ENCODE measurements around the gene CFAP299. TPM values are rescaled to one million over a fixed set of nuclear protein-coding genes. Genes with fewer than 3 reads are reported as not detected.
"Not testable (repeated sequence)": the region's sequence is repeated elsewhere in the genome, so short reads cannot be mapped to it uniquely, and the experiment has no call there.

CFAP299 gene
- not detected for total RNA-seq

DNA sequence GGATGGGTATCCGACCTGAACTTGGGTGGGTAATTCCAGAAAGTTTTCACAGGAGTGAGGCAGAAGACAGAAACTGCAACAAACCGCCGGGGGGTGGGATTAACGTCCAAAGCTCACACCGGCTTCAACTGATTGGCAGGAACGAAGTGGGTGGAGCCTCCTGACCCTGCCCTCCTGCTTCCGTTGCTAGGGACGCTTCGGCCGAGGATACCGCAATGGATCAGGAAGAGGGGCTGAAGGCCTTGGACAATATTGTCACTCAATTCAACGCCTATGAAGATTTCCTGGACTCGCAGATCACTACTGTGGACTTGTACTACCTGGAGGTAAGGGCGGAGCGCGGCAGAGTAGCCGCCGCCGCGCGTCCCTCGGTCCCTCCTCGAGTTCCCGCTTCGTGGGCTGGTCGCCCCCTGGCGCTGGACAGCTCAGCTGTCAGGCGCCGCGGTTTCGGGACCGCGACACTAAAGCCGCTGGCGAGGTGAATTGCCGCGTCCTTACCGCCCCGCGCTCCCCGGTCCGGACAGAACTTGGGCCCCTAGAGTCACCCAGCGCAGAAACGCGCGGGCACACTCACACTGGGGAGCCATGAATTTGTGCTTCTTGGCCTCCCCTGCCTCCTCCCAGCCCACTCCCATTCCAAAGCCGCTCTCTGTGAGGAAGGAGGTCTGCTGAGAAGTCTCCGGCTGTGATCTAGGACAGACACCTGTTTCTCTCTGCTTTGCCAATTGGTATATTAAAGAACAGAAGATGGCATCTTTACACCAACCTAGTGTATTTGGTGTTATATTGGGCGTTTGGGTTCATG, at the start of gene CFAP299:
CFAP299 (plus strand) TSS at position 177 of the 805 bp plus-strand sequence.
- DNase-seq (ENCODE audit: low spot score in 2 of 2), result peak; percentile 75 to 87

DNA sequence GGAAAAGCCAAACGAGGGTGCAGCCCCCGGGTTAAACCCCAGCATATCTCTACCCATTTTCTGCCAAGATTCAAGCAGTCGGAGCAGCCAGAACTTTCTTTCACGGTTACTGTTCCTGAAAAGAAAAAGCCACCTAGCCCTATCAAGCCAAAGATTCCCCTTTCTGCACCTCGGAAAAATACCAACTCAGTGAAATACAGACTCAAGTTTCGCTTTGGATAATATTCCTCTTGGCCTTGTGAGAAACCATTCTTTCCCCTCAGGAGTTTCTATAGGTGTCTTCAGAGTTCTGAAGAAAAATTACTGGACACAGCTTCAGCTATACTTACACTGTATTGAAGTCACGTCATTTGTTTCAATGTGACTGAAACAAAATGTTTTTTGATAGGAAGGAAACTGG, 49.1 kb upstream of the CFAP299 start:
- TF ChIP-seq POLR2A (IDR thresholded peaks at IDR 0.05), result no peak
- no peak for TF ChIP-seq EP300 (IDR thresholded peaks at IDR 0.05)
- no peak for TF ChIP-seq POLR2AphosphoS5 (IDR thresholded peaks at IDR 0.05)
- TF ChIP-seq, protein P1, sequence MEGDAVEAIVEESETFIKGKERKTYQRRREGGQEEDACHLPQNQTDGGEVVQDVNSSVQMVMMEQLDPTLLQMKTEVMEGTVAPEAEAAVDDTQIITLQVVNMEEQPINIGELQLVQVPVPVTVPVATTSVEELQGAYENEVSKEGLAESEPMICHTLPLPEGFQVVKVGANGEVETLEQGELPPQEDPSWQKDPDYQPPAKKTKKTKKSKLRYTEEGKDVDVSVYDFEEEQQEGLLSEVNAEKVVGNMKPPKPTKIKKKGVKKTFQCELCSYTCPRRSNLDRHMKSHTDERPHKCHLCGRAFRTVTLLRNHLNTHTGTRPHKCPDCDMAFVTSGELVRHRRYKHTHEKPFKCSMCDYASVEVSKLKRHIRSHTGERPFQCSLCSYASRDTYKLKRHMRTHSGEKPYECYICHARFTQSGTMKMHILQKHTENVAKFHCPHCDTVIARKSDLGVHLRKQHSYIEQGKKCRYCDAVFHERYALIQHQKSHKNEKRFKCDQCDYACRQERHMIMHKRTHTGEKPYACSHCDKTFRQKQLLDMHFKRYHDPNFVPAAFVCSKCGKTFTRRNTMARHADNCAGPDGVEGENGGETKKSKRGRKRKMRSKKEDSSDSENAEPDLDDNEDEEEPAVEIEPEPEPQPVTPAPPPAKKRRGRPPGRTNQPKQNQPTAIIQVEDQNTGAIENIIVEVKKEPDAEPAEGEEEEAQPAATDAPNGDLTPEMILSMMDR (IDR thresholded peaks at IDR 0.05), result no peak
- DNase-seq (ENCODE audit: low spot score in 2 of 2), result no peak
- Histone ChIP-seq H3K4me3 (no peak overlapping the region), H3K27ac (no peak overlapping the region), H3K4me1 (no peaks in the 10 kb centered on the region), H3K9me3 (no peaks in the 10 kb centered on the region), H3K36me3 (no peaks in the 10 kb centered on the region), H3K27me3 (no peaks in the 10 kb centered on the region)
- WGBS, result 67% methylated on average over 7 of the region's 7 CpGs

More for the DNA sequence above, at the start of gene CFAP299:
- 2% methylated on average over 15 of the region's 49 CpGs for WGBS
- Histone ChIP-seq H3K4me3 (peak within 1 kb of the TSS; percentile 58), H3K27me3 (peaks cover 35% of the 10 kb centered on the region), H3K4me1 (peaks cover 13% of the 10 kb centered on the region), H3K9me3 (no peaks in the 10 kb centered on the region), H3K36me3 (no peaks in the 10 kb centered on the region), H3K27ac (no peak within 1 kb of the TSS)
- no peak for TF ChIP-seq POLR2A (IDR thresholded peaks at IDR 0.05)
- TF ChIP-seq, protein P1 (IDR thresholded peaks at IDR 0.05), result peak in 1 of 2 donors; percentile 20
- no peak for TF ChIP-seq POLR2AphosphoS5 (IDR thresholded peaks at IDR 0.05)
- TF ChIP-seq EP300 (IDR thresholded peaks at IDR 0.05), result no peak

DNA sequence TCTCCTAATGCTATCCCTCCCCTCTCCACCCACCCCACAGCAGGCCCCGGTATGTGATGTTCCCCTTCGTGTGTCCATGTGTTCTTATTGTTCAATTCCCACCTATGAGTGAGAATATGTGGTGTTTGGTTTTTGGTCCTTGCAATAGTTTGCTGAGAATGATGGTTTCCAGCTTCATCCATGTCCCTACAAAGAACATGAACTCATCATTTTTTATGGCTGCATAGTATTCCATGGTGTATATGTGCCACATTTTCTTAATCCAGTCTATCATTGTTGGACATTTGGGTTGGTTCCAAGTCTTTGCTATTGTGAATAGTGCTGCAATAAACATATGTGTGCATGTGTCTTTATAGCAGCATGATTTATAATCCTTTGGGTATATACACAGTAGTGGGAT, 44.9 kb upstream of the CFAP299 start:
- H3K27ac ChIP-seq, result not testable (repeated sequence)
- 100% methylated on average over 2 of the region's 2 CpGs for WGBS

DNA sequence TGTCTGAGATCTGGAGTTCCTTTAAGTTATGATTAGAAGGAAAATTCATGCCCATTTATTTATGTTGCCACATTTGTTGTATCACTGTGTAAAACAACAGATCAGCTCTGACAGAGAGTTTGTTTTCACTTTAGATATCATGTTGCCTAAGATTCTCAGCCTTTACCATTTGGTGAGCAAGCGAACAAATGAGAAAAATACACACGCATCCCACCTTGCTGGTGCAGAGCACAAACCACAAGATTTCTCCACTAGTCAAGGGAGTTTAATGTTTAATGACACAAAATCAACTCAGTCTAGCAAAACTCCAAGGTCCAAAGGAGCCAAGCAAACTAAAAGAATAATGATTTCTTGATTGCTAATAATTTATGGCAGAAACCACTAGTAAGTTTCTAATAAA, 41.3 kb upstream of the CFAP299 start:
- Histone ChIP-seq H3K27me3 (no peaks in the 10 kb centered on the region), H3K4me3 (no peak overlapping the region), H3K27ac (no peak overlapping the region), H3K4me1 (no peaks in the 10 kb centered on the region), H3K9me3 (no peaks in the 10 kb centered on the region), H3K36me3 (no peaks in the 10 kb centered on the region)
- no peak for TF ChIP-seq EP300 (IDR thresholded peaks at IDR 0.05)
- no peak for TF ChIP-seq POLR2A (IDR thresholded peaks at IDR 0.05)
- TF ChIP-seq POLR2AphosphoS5 (IDR thresholded peaks at IDR 0.05), result no peak
- TF ChIP-seq, protein P1 (IDR thresholded peaks at IDR 0.05), result no peak
- WGBS, result 86% methylated on average over 2 of the region's 2 CpGs
- DNase-seq (ENCODE audit: low spot score in 2 of 2), result no peak

More for the DNA sequence above, 44.9 kb upstream of the CFAP299 start:
- not testable (repeated sequence) for H3K4me1 ChIP-seq; DNase-seq (ENCODE audit: low spot score in 2 of 2); H3K9me3 ChIP-seq; H3K4me3 ChIP-seq; H3K27me3 ChIP-seq; H3K36me3 ChIP-seq

DNA sequence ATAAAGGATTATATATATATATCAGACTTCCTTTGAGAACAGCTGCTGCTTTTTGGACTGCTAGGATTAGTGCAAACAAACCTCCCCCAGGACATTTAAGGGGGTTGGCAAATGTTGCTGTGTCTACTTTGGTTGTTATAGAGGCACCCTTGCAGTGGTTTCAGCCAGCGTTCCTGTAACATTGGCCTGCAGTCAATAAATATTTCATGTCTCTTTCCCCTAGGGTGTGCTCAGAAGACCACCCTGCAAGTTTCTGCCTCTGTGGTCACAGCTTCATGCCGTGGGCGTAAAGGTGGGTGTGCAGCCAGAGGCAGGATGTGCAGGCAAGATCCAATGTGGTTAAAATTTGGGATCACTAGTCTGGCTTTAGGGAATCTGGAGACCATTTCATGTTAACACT, 40.2 kb upstream of the CFAP299 start:
- Histone ChIP-seq H3K27ac (no peak overlapping the region), H3K9me3 (no peaks in the 10 kb centered on the region), H3K4me3 (no peak overlapping the region), H3K36me3 (no peaks in the 10 kb centered on the region), H3K4me1 (no peaks in the 10 kb centered on the region), H3K27me3 (no peaks in the 10 kb centered on the region)
- DNase-seq (ENCODE audit: low spot score in 2 of 2), result no peak
- 47% methylated on average over 3 of the region's 3 CpGs for WGBS
- TF ChIP-seq POLR2A (IDR thresholded peaks at IDR 0.05), result no peak
- TF ChIP-seq, protein P1 (IDR thresholded peaks at IDR 0.05), result no peak
- no peak for TF ChIP-seq POLR2AphosphoS5 (IDR thresholded peaks at IDR 0.05)
- no peak for TF ChIP-seq EP300 (IDR thresholded peaks at IDR 0.05)
